H1 (cell line): ENCODE measurements around the gene WDR59. TPM values are rescaled to one million over a fixed set of nuclear protein-coding genes. Genes with fewer than 3 reads are reported as not detected.
A peak's percentile ranks its signal among the peaks of the same experiment; 100 is the strongest.

Experiments used
- CTCF ChIA-PET: fragments of 300-600 bp; sonication (Branson Sonifier 250); formaldehyde crosslinking; loops from one replicate; lab custom pipeline; 2021; ENCODE audit not compliant: partially characterized antibody; lab: Charles Lee
- POLR2A ChIA-PET: fragments of 300-600 bp; sonication (Branson Sonifier 250); formaldehyde crosslinking; loops from one replicate; lab custom pipeline; 2021; ENCODE audit warnings: inconsistent platforms; ENCODE audit not compliant: partially characterized antibody; lab: Charles Lee
- DNase-seq, 2 experiments: peaks; one replicate each; pipeline versions ENCODE4 v3.0.0 to v3.0.0-alpha.2; 2010 to 2022; ENCODE audit warnings: low spot score in 2 of 2, low read depth in 1 of 2, mixed read lengths in 1 of 2
- FAIRE-seq: peaks from 2 replicates; lab custom pipeline; 2011; peaks lifted over from hg19 to GRCh38; lab: Jason Lieb, UNC
- H2AFZ ChIP-seq: 2 replicates; pipeline ENCODE4 v1.8.1; 2012; ENCODE audit warnings: low read length, inconsistent platforms
- H2AK5ac ChIP-seq: 2 replicates; pipeline ENCODE4 v1.6.1; 2013; ENCODE audit warnings: low read depth, low read length
- H2BK120ac ChIP-seq: replicated peaks from 2 replicates; pipeline ENCODE3; 2013; ENCODE audit warnings: low read depth, low read length, inconsistent platforms
- H2BK12ac ChIP-seq: 2 replicates; pipeline ENCODE4 v1.6.1; 2013; ENCODE audit warnings: low read depth, low read length
- H2BK15ac ChIP-seq: 2 replicates; pipeline ENCODE4 v1.6.1; 2013; ENCODE audit warnings: low read length
- H2BK20ac ChIP-seq: 2 replicates; pipeline ENCODE4 v1.6.1; 2013; ENCODE audit warnings: low read length
- H2BK5ac ChIP-seq: 2 replicates; pipeline ENCODE4 v1.6.1; 2013; ENCODE audit warnings: low read depth, low read length
- H3K14ac ChIP-seq: 2 replicates; pipeline ENCODE4 v1.6.1; 2013; ENCODE audit warnings: inconsistent platforms; ENCODE audit not compliant: insufficient read length
- H3K18ac ChIP-seq: 2 replicates; pipeline ENCODE4 v1.6.1; 2013; ENCODE audit warnings: low read length; ENCODE audit errors: extremely low read depth
- H3K23ac ChIP-seq: 2 replicates; pipeline ENCODE4 v1.6.1; 2013; ENCODE audit warnings: inconsistent platforms; ENCODE audit not compliant: insufficient read length
- H3K23me2 ChIP-seq: 2 replicates; pipeline ENCODE4 v1.6.1; 2013; ENCODE audit warnings: low read depth, low read length
- H3K27ac ChIP-seq: 2 replicates; pipeline ENCODE4 v1.6.1; 2011; ENCODE audit warnings: low read depth, low read length, inconsistent platforms
- H3K27me3 ChIP-seq, 4 experiments: replicated peaks in 1 of 4; 1 replicate in 1 of 4; 2 replicates in 3 of 4; pipeline versions ENCODE4 v1.6.1 to v1.8.1; 2011 to 2013; ENCODE audit warnings: low read length in 3 of 4, mild to moderate bottlenecking in 3 of 4, inconsistent platforms in 2 of 4, mixed read lengths in 2 of 4, moderate library complexity in 1 of 4; ENCODE audit not compliant: control insufficient read depth in 3 of 4, insufficient read depth in 3 of 4; ENCODE audit errors: extremely low read depth in 1 of 4
- H3K36me3 ChIP-seq, 4 experiments: 2 replicates each; pipeline versions ENCODE4 v1.6.1 to v1.8.1; 2011 to 2013; ENCODE audit warnings: mild to moderate bottlenecking in 4 of 4, low read length in 3 of 4, moderate library complexity in 2 of 4, control low read depth in 1 of 4, inconsistent platforms in 1 of 4; ENCODE audit not compliant: insufficient read depth in 4 of 4, control insufficient read depth in 2 of 4
- H3K4ac ChIP-seq: replicated peaks from 2 replicates; pipeline ENCODE3; 2013; ENCODE audit warnings: low read length, low read depth, mixed read lengths, inconsistent platforms; ENCODE audit not compliant: insufficient read length
- H3K4me1 ChIP-seq, 4 experiments: replicated peaks in 1 of 4; 1 replicate in 1 of 4; 2 replicates in 3 of 4; pipeline versions ENCODE4 v1.6.1 to v1.8.1; 2011 to 2013; ENCODE audit warnings: low read length in 3 of 4, inconsistent platforms in 2 of 4, mixed read lengths in 1 of 4; ENCODE audit not compliant: insufficient read depth in 4 of 4, control insufficient read depth in 3 of 4
- H3K4me2 ChIP-seq, 2 experiments: 2 replicates each; pipeline versions ENCODE4 v1.6.1 to v1.8.1; 2011 to 2013; ENCODE audit warnings: low read depth in 2 of 2, low read length in 2 of 2, control low read depth in 1 of 2, inconsistent platforms in 1 of 2, mild to moderate bottlenecking in 1 of 2; ENCODE audit not compliant: insufficient read depth in 1 of 2
- H3K4me3 ChIP-seq, 4 experiments: fragments of 200-600, 300-600 bp in 1 of 4; sonication (generic), shearing (Covaris generic), sonication (Bioruptor Twin) in 1 of 4; 2 replicates each; pipeline versions ENCODE4 v1.5.1 to v1.8.1; 2011 to 2016; ENCODE audit warnings: low read length in 4 of 4, low read depth in 3 of 4, control low read depth in 2 of 4, inconsistent platforms in 2 of 4, mild to moderate bottlenecking in 2 of 4, mixed read lengths in 1 of 4, moderate library complexity in 1 of 4; ENCODE audit not compliant: insufficient read depth in 2 of 4; ENCODE audit errors: extremely low read depth in 1 of 4
- H3K56ac ChIP-seq: replicated peaks from 2 replicates; pipeline ENCODE3; 2013; ENCODE audit warnings: low read depth, mild to moderate bottlenecking, mixed read lengths, low read length, inconsistent platforms; ENCODE audit not compliant: insufficient read length
- H3K79me1 ChIP-seq: 2 replicates; pipeline ENCODE4 v1.6.1; 2013; ENCODE audit warnings: low read depth, low read length, control low read depth
- H3K79me2 ChIP-seq, 2 experiments: 2 replicates each; pipeline versions ENCODE4 v1.6.1 to v1.8.1; 2012 to 2013; ENCODE audit warnings: low read length in 2 of 2, mild to moderate bottlenecking in 2 of 2, inconsistent platforms in 1 of 2; ENCODE audit not compliant: insufficient read depth in 2 of 2, control insufficient read depth in 1 of 2
- H3K9ac ChIP-seq, 4 experiments: replicated peaks in 1 of 4; 1 replicate in 1 of 4; 2 replicates in 3 of 4; pipeline versions ENCODE4 v1.6.1 to v1.8.1; 2011 to 2013; ENCODE audit warnings: low read depth in 3 of 4, low read length in 3 of 4, control low read depth in 2 of 4, mild to moderate bottlenecking in 2 of 4, moderate library complexity in 2 of 4, inconsistent platforms in 1 of 4; ENCODE audit errors: extremely low read depth in 1 of 4
- H3K9me3 ChIP-seq, 2 experiments: 2 replicates each; pipeline versions ENCODE4 v1.6.1 to v1.8.1; 2012 to 2013; ENCODE audit warnings: mild to moderate bottlenecking in 2 of 2, moderate library complexity in 2 of 2, control low read depth in 1 of 2, inconsistent platforms in 1 of 2, low read depth in 1 of 2, low read length in 1 of 2, mixed read lengths in 1 of 2; ENCODE audit not compliant: insufficient read depth in 2 of 2
- H4K20me1 ChIP-seq, 2 experiments: replicated peaks in 1 of 2; 2 replicates each; pipeline versions ENCODE3 to v1.8.1; 2011 to 2013; ENCODE audit warnings: inconsistent platforms in 2 of 2, low read length in 2 of 2, mild to moderate bottlenecking in 1 of 2; ENCODE audit not compliant: insufficient read depth in 2 of 2, control insufficient read depth in 1 of 2
- H4K5ac ChIP-seq: 2 replicates; pipeline ENCODE4 v1.6.1; 2013; ENCODE audit warnings: low read length, low read depth, mixed read lengths, inconsistent platforms; ENCODE audit not compliant: insufficient read length
- H4K8ac ChIP-seq: 2 replicates; pipeline ENCODE4 v1.8.0; 2013; ENCODE audit warnings: mild to moderate bottlenecking, moderate library complexity, low read length, inconsistent platforms; ENCODE audit not compliant: insufficient read depth; ENCODE audit errors: extremely low read depth
- H4K91ac ChIP-seq: replicated peaks from 2 replicates; pipeline ENCODE3; 2013; ENCODE audit warnings: low read length, mixed read lengths, inconsistent platforms; ENCODE audit not compliant: insufficient read length
- BCL11A ChIP-seq, 2 experiments: IDR thresholded peaks; one replicate each; pipeline ENCODE4 v1.6.1; 2011; ENCODE audit warnings: low read depth in 2 of 2, low read length in 2 of 2, mild to moderate bottlenecking in 2 of 2
- CBX8 ChIP-seq: fragments of 300-800, 300-1000 bp; sonication (generic); IDR thresholded peaks from 2 replicates; pipeline ENCODE4 v1.7.1; 2016; ENCODE audit warnings: low read depth, low read length, borderline replicate concordance
- CHD2 ChIP-seq: IDR thresholded peaks from 2 replicates; pipeline ENCODE4 v1.6.1; 2012; ENCODE audit warnings: low read length, improper control_type of control experiment
- CTBP2 ChIP-seq: IDR thresholded peaks from 2 replicates; pipeline ENCODE4 v1.7.0; 2011; ENCODE audit warnings: borderline replicate concordance, mild to moderate bottlenecking, moderate library complexity, mixed read lengths, low read length; ENCODE audit not compliant: insufficient read depth, insufficient read length
- CTCF ChIP-seq, 3 experiments: IDR thresholded peaks; 1 replicate in 2 of 3; 2 replicates in 1 of 3; pipeline versions ENCODE4 v1.5.1 to v1.6.1; 2011; ENCODE audit warnings: low read length in 3 of 3, mild to moderate bottlenecking in 3 of 3, inconsistent platforms in 2 of 3, low read depth in 1 of 3, moderate library complexity in 1 of 3; ENCODE audit not compliant: insufficient read depth in 1 of 3; ENCODE audit errors: control extremely low read depth in 1 of 3
- GTF2F1 ChIP-seq: IDR thresholded peaks from 2 replicates; pipeline ENCODE4 v1.6.1; 2012; ENCODE audit warnings: low read depth, low read length, improper control_type of control experiment, borderline replicate concordance
- RAD21 ChIP-seq, 2 experiments: IDR thresholded peaks in 1 of 2; conservative IDR thresholded peaks in 1 of 2; 2 replicates each; pipeline ENCODE4 v1.6.1; 2011; ENCODE audit warnings: low read depth in 2 of 2, low read length in 2 of 2, improper control_type of control experiment in 1 of 2, inconsistent platforms in 1 of 2, mild to moderate bottlenecking in 1 of 2, moderate library complexity in 1 of 2
- SAP30 ChIP-seq: fragments of 300-600 bp; sonication (generic); IDR thresholded peaks from 2 replicates; pipeline ENCODE4 v1.7.1; 2012; ENCODE audit warnings: low read length, moderate library complexity, mild to moderate bottlenecking, inconsistent platforms; ENCODE audit not compliant: insufficient read depth, insufficient replicate concordance
- SIN3A ChIP-seq, 2 experiments: IDR thresholded peaks in 1 of 2; conservative IDR thresholded peaks in 1 of 2; 2 replicates each; pipeline ENCODE4 v1.6.1; 2011 to 2012; ENCODE audit warnings: low read length in 2 of 2, improper control_type of control experiment in 1 of 2, low read depth in 1 of 2, mild to moderate bottlenecking in 1 of 2
- WGBS, 2 experiments: shearing (Covaris generic) in 1 of 2; methylation state at CpG; one replicate each; pipeline versions ENCODE4 v1.1.6 to v1.1.7; 2013 to 2015; ENCODE audit warnings: low lambda C conversion rate in 2 of 2, mixed read lengths in 2 of 2, inconsistent platforms in 1 of 2, low coverage in 1 of 2, missing lambda C conversion rate in 1 of 2; ENCODE audit not compliant: insufficient replicate concordance in 2 of 2, insufficient coverage in 1 of 2, insufficient read length in 1 of 2; ENCODE audit errors: extremely low coverage in 1 of 2, missing lambda C conversion rate in 1 of 2; 5-methylcytosine and 5-hydroxymethylcytosine counted together
- polyA plus RNA-seq, 7 experiments: library from polyadenylated mRNA; depleted of rRNA in 3 of 7; stranded (reverse) in 5 of 7; unstranded in 2 of 7; fragments of >200 nt in 5 of 7; fragments of 200-250 nt in 2 of 7; gene quantifications; 1 replicate in 5 of 7; 2 replicates in 1 of 7; 4 replicates in 1 of 7; pipeline versions ENCODE4 v1.2.1 to v1.2.3, GENCODE V29; 2011 to 2013; ENCODE audit warnings: missing spikeins in 2 of 7, mixed read lengths in 2 of 7
- total RNA-seq: library from RNA; stranded (reverse); fragmentation: NEBNext Ultra II Directional; extraction: Animal tissue kit (Norgen Biotek cat#: 25700); gene quantifications from 2 replicates; pipeline ENCODE4 v1.2.1, GENCODE V29; 2021

WDR59 gene
- total and polyA plus RNA-seq, 2 of the 8 experiments (the other 6 are each of a cell fraction or from before 2014, with no cell fraction given) = 84.2 to 124 TPM

DNA sequence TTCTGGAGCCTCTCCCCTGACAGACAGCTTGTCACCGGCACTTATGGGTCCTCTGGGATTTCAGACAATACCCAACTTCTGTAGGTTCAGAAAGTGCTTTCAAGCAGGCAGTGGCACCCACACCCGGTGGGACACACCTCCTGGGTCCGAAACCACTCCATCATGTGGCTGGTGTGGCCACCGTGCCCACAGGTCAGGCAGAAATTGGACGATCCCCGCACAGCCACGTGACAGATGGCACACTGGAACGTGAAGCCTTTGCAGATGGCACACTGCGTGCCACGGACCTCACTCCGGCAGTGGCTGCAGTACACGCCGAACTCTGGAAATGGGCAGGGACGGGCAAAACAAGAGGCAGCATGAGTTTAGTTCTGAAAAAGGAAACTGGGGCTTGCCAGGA is 110.8 kb downstream of the WDR59 start:
- H3K27me3 ChIP-seq = no peaks in the 10 kb centered on the region
- H2BK12ac ChIP-seq = peak overlapping the region; percentile 18; the same call in 1 of the 2 replicates
- no peaks in the 10 kb centered on the region for H3K9me3 ChIP-seq
- H3K4ac ChIP-seq = no peak overlapping the region
- H3K79me1 ChIP-seq = no peaks in the 10 kb centered on the region
- H4K5ac ChIP-seq = no peak overlapping the region
- no peaks in the 10 kb centered on the region for H3K23me2 ChIP-seq
- H2BK120ac ChIP-seq = no peak overlapping the region
- H3K4me1 ChIP-seq = peaks cover 2 to 15% (median 11%) of the 10 kb centered on the region in 4 experiments; a peak in 6 of 7 replicates
- peak overlapping the region; percentile 99; the same call in 1 of the 2 replicates for H2BK15ac ChIP-seq
- H3K36me3 ChIP-seq = peaks cover 0 to 22% (median 1%) of the 10 kb centered on the region in 4 experiments; a peak in 3 of 8 replicates
- H3K23ac ChIP-seq = no peak overlapping the region
- ChIA-PET CTCF (interaction anchor here (0.7 to 1.4 kb wide), 4 partner anchors 11 to 170 kb away, joined by 3 to 10 read pairs (median 4); no protein-coding TSS in a partner anchor), POLR2A (interaction anchor here (1.1 kb wide), 1 partner anchor 238 kb away, joined by 4 read pairs; no protein-coding TSS in a partner anchor)
- H4K20me1 ChIP-seq = peaks cover 0 to 1% of the 10 kb centered on the region in 2 experiments
- no peak for DNase-seq
- H3K79me2 ChIP-seq = no peaks in the 10 kb centered on the region
- FAIRE-seq = no peak
- H3K56ac ChIP-seq = no peak overlapping the region
- 98% methylated on average over 14 of the region's 14 CpGs; no CpG with 5 or more reads in 1 of the 2 experiments for WGBS, 2 experiments
- H3K14ac ChIP-seq = no peak overlapping the region
- H3K27ac ChIP-seq = no peak overlapping the region; the same call in 1 of the 2 replicates
- H3K9ac ChIP-seq = no peak overlapping the region
- no peak overlapping the region for H2BK20ac ChIP-seq
- H3K4me2 ChIP-seq = no peak overlapping the region
- no peak overlapping the region for H4K8ac ChIP-seq
- no peak overlapping the region for H2AFZ ChIP-seq
- H4K91ac ChIP-seq = no peak overlapping the region
- no peak overlapping the region; the same call in 1 of the 2 replicates for H2AK5ac ChIP-seq
- no peak overlapping the region for H3K4me3 ChIP-seq
- peak overlapping the region; percentile 35; the same call in 1 of the 2 replicates for H2BK5ac ChIP-seq
- no peak overlapping the region for H3K18ac ChIP-seq
- TF ChIP-seq RAD21 (IDR thresholded peaks at IDR 0.05 in 1 of 2, conservative IDR thresholded peaks at IDR 0.05 in 1 of 2; ENCODE audit: low read depth in 2 of 2, low read length in 2 of 2) (no peak), SAP30 (no peak), GTF2F1 (no peak), BCL11A (IDR thresholded peaks at IDR 0.05; ENCODE audit: low read depth in 2 of 2, low read length in 2 of 2) (no peak), CHD2 (no peak), CTBP2 (no peak), SIN3A (conservative IDR thresholded peaks at IDR 0.05 in 1 of 2, IDR thresholded peaks at IDR 0.05 in 1 of 2; ENCODE audit: low read depth in 1 of 2, low read length in 2 of 2) (no peak), CBX8 (no peak), CTCF (IDR thresholded peaks at IDR 0.05; ENCODE audit: control extremely low read depth in 1 of 3, insufficient read depth in 1 of 3, low read depth in 1 of 3, low read length in 3 of 3) (no peak)
